Cortex of kidney (tissue), 1 donor: ENCODE data around the gene TGM2.

ENCODE experiments used
- DNase-seq: peaks from one replicate; lab custom pipeline; 2025; lab: John Stamatoyannopoulos, UW

TGM2 gene

GRCh38 chr20:38144974-38145728 is 19.9 kb downstream of the TGM2 start:
- DNase-seq, result no peak

GRCh38 chr20:38144598-38144973 is 20.5 kb downstream of the TGM2 start:
- DNase-seq, result no peak

GRCh38 chr20:38143646-38144554 is 21.2 kb downstream of the TGM2 start:
- no peak for DNase-seq

DNA sequence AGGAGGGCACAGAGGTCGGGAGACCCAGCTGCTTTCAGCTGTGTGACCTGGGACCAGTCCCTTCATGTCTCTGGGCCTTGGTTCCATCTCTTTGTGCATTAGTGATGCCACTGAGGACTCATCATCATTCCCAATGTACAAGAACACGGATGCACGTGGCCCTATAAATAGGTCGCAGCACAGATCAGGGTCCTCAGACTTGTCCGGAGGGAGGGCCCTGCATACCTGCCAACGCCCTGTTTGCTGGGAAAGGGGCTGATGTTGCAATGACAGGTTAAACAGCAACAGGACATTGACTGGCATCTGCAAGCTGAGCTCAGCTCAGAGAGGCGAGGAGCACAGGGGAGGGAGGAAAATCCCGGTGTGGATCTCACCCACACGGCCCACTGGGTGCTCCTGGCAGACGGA is 21.8 kb downstream of the TGM2 start:
- no peak for DNase-seq

DNA sequence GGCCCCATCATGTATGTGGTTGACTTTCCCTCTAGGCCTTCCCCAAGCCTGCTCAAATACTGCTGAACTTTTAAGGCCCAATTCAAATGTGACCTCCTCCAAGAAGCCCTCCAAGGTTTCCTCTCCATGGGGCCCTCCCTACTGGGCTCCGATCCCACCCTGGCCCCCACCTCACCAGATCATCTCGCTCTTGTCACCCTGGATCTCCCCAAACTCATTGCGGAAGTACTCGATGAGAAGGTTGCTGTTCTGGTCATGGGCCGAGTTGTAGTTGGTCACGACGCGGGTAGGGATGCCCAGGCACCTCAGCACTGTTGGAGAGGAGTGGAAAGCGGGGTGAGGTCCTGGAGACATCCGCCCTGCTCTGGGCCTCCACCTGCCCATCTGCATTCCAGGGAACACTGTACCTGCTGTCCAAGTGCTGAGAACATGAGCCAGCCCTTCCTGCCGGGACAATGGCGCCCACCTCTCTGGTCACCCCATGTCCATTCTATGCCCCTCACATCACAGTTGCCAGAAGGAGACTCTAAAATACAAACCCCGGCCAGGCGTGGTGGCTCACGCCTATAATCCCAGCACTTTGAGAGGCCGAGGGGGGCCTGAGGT is 23.1 kb downstream of the TGM2 start:
- DNase-seq, result no peak

DNA sequence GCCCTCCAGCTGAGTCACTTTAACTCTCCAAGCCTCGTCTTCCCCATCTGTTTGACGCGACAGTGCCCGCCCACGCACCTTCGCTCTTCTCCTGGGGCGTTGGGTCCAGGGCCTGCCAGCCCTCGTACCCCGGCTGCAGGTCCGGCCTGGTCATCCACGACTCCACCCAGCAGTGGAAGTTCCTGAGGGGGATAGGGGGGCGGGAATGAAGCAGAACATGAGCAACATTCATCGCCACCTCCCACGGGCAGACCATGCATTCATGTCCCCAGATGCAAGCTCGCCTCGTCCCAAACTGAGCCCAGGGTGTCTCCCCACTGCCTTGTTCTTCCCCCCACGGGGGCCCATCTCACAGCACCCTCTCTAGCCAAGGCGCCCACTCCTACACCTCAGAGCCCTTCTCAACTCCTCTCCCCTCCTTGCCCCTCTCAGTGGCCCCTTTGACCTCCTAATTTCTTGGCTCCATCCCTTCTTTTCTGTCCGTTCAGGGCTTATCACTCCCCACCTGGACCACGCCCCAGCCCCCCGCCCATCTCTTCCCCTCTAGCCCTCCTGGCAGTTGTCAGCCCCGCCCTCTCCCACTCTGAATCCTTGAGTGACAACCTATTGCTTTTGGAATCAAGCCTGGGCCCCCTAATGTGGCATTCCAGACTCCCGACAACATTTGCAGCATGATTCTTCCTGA is 23.7 kb downstream of the TGM2 start:
- no peak for DNase-seq

- DNase-seq, result no peak
Measured at GRCh38 chr20:38139977-38140753, 24.9 kb downstream of the TGM2 start.

DNA sequence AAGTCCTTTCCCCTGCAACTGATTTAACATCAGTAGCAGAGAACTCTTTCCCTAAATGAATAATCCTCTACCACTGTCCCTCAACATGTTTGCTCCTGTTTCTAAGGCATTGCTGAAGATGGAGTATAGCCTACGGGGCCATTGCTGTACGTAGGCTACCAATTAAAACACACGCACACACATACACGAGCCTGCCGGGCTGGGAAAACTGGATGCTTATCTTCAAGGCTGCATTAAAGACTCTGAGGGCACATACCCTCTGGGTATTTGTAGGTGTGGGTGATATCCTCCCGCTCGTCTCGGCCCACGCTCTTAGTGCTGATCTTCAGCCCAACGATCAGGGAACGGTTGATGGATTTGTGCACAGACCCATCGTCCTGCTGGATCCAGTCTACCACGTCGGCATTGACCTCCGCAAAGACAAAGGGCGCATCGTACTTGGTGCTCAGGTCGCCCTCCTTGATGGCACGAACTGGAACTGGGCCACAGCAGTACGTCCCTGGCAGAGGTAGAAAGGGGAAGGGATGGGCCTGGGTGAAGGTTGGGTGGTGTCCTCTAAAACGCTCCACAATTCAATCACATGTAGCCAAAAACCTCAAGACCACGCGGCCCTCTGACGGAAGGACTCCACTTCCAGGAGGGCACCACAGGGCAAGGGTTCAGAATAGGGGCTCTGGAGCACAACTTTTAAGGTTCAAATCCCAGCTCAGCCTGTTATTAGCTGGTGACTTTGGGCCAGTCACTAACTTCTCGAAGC is 25.7 kb downstream of the TGM2 start:
- no peak for DNase-seq

- DNase-seq, result no peak
Measured at GRCh38 chr20:38138086-38138778, 26.8 kb downstream of the TGM2 start.

DNA sequence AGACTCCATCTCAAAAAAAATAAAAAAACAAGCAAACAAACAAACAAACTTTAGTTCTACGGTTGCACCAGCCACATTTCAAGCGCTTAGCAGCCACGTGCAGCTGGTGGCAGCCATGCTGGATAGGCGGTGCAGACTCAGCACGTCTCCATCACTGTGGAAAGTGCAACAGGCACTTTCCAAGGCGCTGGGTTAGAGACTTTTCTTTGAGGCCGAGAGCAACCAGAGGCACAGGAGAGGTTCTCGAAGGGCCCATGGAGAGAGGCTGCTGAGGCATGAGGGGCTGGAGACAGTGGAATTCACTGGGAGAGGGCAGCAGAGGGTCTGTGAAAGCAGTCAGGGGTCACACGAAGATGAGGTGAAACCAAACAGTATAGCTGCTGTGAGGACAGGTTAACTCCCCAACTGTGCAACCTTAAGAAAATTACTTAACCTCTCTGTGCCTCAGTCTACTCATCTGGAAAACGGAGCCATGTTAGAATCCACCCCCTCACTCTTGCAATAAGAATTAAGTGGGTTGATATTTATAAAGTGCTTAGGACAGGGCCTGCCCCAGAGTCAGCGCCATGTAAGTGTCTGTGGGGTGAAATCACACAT is 27.5 kb downstream of the TGM2 start:
- DNase-seq, result no peak

DNA sequence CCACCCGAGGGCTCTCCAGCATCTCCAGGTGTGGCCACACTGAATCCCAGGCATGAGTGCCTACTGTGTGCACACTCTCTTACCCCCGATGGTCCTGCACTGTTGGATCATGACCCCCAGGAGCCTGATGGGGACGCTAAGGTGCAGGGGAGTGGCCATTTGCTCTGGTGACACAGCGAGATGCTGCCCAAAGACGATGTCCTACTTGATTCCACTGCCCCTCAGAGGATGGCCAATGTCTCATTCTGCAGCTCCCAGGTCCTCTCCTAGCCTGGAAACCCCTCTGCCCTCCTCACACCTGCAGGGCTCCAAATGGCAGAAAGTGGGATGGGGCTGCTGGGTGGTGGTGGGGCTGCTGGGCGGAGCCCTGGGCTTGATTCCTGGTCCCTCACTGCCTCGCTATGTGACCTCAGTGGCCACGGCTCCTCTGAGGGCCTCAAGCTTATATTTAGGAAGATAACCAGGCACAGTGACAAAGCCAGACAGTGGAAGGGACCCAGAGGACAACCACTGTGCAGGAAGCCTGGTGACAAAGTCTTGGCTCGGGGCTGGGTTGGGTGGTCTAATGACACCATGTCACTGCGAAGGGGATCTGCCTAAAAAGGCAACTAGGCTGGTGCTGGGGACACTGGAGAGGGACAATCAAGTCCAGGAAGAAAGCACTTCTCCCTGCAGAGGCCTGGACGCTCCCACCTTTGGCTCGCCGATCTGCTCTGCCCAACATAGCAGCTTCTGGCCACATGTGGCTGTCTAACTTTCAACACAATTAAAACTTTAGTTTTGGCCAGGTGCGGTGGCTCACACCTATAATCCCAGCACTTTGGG is 28.4 kb downstream of the TGM2 start:
- no peak for DNase-seq

DNA sequence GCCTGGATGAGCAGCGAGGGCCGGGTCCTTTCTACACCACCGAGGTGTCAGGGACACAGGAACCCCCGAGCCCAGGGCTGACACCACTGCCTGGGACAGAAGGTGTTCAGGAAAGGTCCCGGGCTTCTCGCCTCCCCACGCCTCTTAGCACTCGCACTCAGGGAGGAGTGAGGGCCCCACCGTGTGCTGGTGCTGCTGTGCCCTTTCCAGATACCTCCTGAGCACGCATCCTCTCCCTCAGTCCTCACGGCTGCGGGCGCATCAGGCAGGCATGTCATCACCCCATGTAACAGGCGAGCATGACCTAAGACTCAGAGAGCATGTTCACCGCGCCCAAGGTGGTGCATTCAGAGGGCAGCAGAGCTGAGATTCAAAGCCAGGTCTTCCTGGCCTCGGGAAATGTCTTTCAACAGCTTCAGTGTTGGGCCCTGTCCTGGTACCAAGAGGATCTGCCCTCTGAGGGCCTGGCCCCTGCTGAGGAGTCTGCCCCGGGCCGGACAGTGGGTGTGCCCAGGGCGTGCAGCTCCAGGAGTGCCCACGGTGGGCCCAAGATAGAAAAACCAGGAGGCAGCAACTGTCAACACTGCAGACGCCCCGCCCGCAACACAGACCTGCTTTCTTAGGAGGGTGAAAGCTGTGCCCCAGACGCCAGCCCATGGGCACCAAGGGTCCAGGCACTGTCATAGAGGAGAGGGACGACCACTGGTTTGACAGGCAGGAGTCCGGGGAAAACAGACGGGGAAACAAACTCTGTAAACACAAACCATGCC is 29.2 kb downstream of the TGM2 start:
- no peak for DNase-seq

GRCh38 chr20:38135271-38135650 is 29.8 kb downstream of the TGM2 start:
- no peak for DNase-seq

DNA sequence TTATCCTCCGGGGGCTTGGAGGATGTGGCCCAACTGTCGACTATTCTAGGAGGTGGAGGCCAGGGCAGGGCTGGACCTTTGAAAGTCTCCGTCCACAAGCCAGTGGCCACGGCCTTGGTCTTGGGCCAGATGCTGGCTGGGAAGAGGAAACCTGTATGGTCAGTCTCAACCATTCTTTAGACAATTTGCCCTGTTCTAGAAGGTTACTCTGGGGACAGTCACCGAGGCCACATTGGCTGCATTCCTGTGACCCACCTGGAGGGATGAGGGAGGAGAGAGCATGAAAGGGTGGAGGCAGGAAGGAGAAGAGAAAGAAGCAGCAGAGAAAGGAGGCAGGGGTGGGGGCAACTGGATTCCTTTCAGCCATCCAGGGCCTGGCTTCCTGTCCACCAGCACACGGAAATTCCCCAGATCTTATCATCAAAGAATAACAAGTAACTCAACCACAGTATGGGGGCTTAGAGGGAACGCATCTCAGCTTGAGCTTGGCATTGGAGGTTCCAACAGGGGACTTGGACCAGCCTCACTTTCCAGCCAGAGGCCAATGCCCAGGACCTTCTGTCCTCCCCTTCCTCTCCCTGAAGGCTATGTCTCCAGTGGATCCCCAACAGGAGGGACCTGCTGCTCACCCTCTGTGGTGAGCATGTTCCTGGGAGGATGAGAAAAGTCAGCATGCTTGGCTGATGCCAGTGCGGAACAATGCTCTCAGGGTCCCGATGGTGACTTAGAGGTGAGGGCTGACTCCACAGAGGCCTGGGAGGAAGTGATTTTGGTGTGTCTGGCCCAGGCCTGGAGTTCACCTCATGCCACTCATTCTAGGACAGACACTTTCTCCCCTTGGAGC is 30.4 kb downstream of the TGM2 start:
- no peak for DNase-seq

- no peak for DNase-seq
Measured at GRCh38 chr20:38133680-38134426, 31.2 kb downstream of the TGM2 start.

DNA sequence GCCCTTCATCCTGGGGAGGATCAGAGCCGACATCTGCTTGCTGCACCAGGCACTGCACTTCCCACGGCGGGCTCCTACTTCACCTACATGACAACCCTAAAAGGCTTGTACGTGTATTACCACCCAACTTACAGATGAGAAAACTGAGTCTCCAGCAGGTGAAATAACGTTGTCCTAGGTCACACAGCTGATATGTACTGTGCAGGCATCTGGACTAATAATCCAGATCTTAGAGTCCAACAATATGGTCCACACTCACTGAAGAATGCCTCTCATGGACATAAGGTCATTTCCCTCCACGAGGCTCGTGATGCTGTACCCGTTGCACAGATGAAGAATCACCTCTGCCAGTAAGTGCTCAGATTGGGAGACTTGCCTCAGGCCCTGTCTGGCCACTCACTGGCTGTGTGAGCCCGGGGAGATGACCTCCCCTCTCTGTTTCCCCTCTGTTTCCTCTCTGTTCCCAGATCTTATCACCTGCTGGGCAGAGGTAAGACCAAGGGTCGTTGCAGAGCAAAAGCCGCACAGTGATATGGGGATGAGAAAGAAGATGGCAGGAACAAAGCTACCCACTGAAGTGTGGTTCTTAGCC is 32.1 kb downstream of the TGM2 start:
- DNase-seq, result no peak
